Kidney epithelial cell (primary cell): ENCODE data around the gene PLEKHA4. TPM values are rescaled to one million over a fixed set of nuclear protein-coding genes. Genes with fewer than 3 reads are reported as not detected.

ENCODE experiments used
- DNase-seq: peaks from one replicate; pipeline ENCODE4 v3.0.0-alpha.2; 2010; ENCODE audit warnings: low read depth
- H3K27me3 ChIP-seq: 2 replicates; pipeline ENCODE4 v1.6.0; 2011; ENCODE audit warnings: low read length; ENCODE audit not compliant: control insufficient read depth, insufficient read depth
- H3K36me3 ChIP-seq: 2 replicates; pipeline ENCODE4 v1.5.1; 2011; ENCODE audit warnings: low read length; ENCODE audit not compliant: control insufficient read depth, insufficient read depth
- H3K4me3 ChIP-seq: 2 replicates; pipeline ENCODE4 v1.5.1; 2011; ENCODE audit warnings: low read depth, mild to moderate bottlenecking, control low read depth, low read length
- CTCF ChIP-seq: IDR thresholded peaks from 2 replicates; pipeline ENCODE4 v1.5.1; 2011; ENCODE audit warnings: mild to moderate bottlenecking, moderate library complexity, low read length, control low read depth, inconsistent platforms; ENCODE audit not compliant: insufficient read depth, poor library complexity, severe bottlenecking
- total RNA-seq: library from RNA; depleted of rRNA; stranded (reverse); fragments of >200 nt; gene quantifications from 2 replicates; pipeline ENCODE4 v1.2.3, GENCODE V29; 2015

The PLEKHA4 gene
- total RNA-seq, 1 donor from 2014 or later, result 11.1 TPM

- H3K4me3 ChIP-seq, result no peak overlapping the region
- no peak for TF ChIP-seq CTCF
Measured at GRCh38 chr19:48859711-48860572, 8.5 kb downstream of the PLEKHA4 start.

GRCh38 chr19:48858984-48859710, 9.3 kb downstream of the PLEKHA4 start:
- Histone ChIP-seq H3K4me3 (no peak overlapping the region), H3K27me3 (no peaks in the 10 kb centered on the region), H3K36me3 (peaks cover 1% of the 10 kb centered on the region)
- DNase-seq, result no peak
- no peak for TF ChIP-seq CTCF

More at GRCh38 chr19:48859711-48860572, 8.5 kb downstream of the PLEKHA4 start:
- no peaks in the 10 kb centered on the region for H3K27me3 ChIP-seq
- DNase-seq, result no peak
- peaks cover 1% of the 10 kb centered on the region for H3K36me3 ChIP-seq

- no peak for TF ChIP-seq CTCF
- H3K4me3 ChIP-seq, result no peak overlapping the region
- no peak for DNase-seq
Measured at GRCh38 chr19:48856921-48857320, 11.5 kb downstream of the PLEKHA4 start.

GRCh38 chr19:48854103-48854502, 14.3 kb downstream of the PLEKHA4 start:
- H3K36me3 ChIP-seq, result peaks cover 1% of the 10 kb centered on the region
- H3K4me3 ChIP-seq, result no peak overlapping the region
- DNase-seq, result no peak
- H3K27me3 ChIP-seq, result no peaks in the 10 kb centered on the region
- TF ChIP-seq CTCF, result no peak

More at GRCh38 chr19:48856921-48857320, 11.5 kb downstream of the PLEKHA4 start:
- H3K36me3 ChIP-seq, result peaks cover 1% of the 10 kb centered on the region
- H3K27me3 ChIP-seq, result no peaks in the 10 kb centered on the region

GRCh38 chr19:48853483-48853882, 14.9 kb downstream of the PLEKHA4 start:
- Histone ChIP-seq H3K36me3 (peaks cover 1% of the 10 kb centered on the region), H3K27me3 (no peaks in the 10 kb centered on the region), H3K4me3 (no peak overlapping the region)
- TF ChIP-seq CTCF, result no peak
- DNase-seq, result no peak
